GM10248 (cell line): ENCODE results near the gene COL23A1.

Experiments
- CTCF ChIA-PET: fragments of 300-600 bp; sonication (Branson Sonifier 250); formaldehyde crosslinking; extraction: SDS; loops from one replicate; lab custom pipeline; 2021; ENCODE audit warnings: antibody characterized with exemption; lab: Yijun Ruan, JAX
- POLR2A ChIA-PET: fragments of 350-650 bp; sonication (Branson Sonifier 250); formaldehyde crosslinking; extraction: SDS; loops from one replicate; lab custom pipeline; 2020; ENCODE audit warnings: antibody characterized with exemption; lab: Yijun Ruan, JAX
- DNase-seq: peaks from one replicate; pipeline ENCODE4 v3.0.0; 2012; ENCODE audit errors: extremely low spot score
- TF ChIP-seq, protein P1 (sequence below): IDR thresholded peaks from 2 replicates; pipeline ENCODE4 v1.5.1; 2012; ENCODE audit warnings: mild to moderate bottlenecking, low read depth; ENCODE audit errors: extremely low read depth, missing control alignments, control extremely low read depth

COL23A1 gene

DNA sequence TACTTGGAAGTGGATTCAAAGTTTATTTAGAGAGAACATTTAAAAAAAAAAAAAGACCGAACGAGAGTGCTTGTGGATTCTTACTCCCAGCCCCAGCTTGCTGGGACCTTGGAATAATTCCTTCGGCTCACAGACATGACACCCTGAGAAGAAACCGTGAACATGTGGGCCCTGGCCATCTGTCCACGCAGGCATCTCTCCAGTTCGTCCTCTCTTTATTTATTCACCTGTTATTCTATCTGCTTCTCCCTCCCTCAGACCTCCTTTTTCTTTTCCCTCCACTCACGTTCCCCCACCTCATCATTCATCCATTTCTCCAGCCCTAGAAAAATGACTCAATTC, 263.8 kb downstream of the COL23A1 start:
- CTCF ChIA-PET = no interaction called here
- POLR2A ChIA-PET = no interaction called here
- TF ChIP-seq, protein P1, sequence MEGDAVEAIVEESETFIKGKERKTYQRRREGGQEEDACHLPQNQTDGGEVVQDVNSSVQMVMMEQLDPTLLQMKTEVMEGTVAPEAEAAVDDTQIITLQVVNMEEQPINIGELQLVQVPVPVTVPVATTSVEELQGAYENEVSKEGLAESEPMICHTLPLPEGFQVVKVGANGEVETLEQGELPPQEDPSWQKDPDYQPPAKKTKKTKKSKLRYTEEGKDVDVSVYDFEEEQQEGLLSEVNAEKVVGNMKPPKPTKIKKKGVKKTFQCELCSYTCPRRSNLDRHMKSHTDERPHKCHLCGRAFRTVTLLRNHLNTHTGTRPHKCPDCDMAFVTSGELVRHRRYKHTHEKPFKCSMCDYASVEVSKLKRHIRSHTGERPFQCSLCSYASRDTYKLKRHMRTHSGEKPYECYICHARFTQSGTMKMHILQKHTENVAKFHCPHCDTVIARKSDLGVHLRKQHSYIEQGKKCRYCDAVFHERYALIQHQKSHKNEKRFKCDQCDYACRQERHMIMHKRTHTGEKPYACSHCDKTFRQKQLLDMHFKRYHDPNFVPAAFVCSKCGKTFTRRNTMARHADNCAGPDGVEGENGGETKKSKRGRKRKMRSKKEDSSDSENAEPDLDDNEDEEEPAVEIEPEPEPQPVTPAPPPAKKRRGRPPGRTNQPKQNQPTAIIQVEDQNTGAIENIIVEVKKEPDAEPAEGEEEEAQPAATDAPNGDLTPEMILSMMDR = no peak
- DNase-seq = no peak

- ChIA-PET POLR2A (no interaction called here), CTCF (interaction anchor here (1.4 kb wide), 1 partner anchor 10 kb away, joined by 3 read pairs; no protein-coding TSS in a partner anchor)
- TF ChIP-seq, protein P1 = no peak
- no peak for DNase-seq
Observed at GRCh38 chr5:178325679-178326373, 264.4 kb downstream of the COL23A1 start.

GRCh38 chr5:178325311-178325678, 264.9 kb downstream of the COL23A1 start:
- DNase-seq = no peak
- POLR2A ChIA-PET = no interaction called here
- TF ChIP-seq, protein P1 = no peak
- CTCF ChIA-PET = interaction anchor here (0.9 to 1.4 kb wide), 2 partner anchors 10 to 22 kb away, joined by 3 read pairs; no protein-coding TSS in a partner anchor

GRCh38 chr5:178324481-178325310, 265.5 kb downstream of the COL23A1 start:
- TF ChIP-seq, protein P1 = no peak
- ChIA-PET POLR2A (no interaction called here), CTCF (interaction anchor here (0.8 to 1.4 kb wide), 3 partner anchors 9 to 46 kb away, joined by 3 read pairs; no protein-coding TSS in a partner anchor)
- DNase-seq = peak; percentile 58

DNA sequence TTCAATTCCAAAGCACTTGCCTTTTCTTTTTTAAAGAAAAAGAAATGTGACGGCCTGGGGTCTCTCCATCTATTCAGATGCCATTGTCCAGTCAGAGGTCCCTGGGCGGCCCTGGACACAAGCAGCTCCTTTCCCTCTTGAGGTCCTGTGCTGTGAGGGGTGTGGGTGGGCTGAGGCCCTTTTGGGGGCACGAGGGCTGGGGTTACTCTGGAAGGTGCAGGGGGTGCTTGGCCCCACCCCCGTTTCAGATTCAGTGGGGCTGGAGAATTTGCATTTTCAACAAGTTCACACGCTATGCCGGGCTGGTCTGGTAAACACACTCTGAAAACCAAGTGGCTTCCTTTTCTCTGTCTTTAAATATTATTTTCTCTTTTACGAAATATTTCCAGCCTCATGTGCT, 266.2 kb downstream of the COL23A1 start:
- TF ChIP-seq, protein P1 = no peak
- CTCF ChIA-PET = interaction anchor here (0.8 to 1.1 kb wide), 2 partner anchors 44 to 45 kb away, joined by 3 to 4 read pairs; no protein-coding TSS in a partner anchor
- no peak for DNase-seq
- POLR2A ChIA-PET = no interaction called here

DNA sequence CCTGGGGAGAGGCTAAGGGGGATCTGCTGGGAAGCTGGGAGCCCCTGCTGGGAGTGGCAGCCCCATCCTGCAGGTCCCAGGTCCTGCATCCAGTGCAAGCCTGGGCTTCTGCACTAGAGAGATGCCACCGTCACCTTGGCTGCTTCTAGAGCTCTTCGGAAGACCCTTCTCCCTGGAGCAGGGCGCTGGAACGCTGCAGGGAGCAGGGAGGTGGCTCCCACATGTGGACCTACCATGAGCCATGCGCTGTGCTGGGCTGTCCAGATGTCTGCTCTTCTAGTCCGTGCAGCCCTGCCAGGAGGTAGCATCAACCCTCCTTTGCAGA, 266.7 kb downstream of the COL23A1 start:
- no peak for DNase-seq
- TF ChIP-seq, protein P1 = no peak
- POLR2A ChIA-PET = no interaction called here
- CTCF ChIA-PET = interaction anchor here (1.1 kb wide), 1 partner anchor 43 kb away, joined by 4 read pairs; no protein-coding TSS in a partner anchor
